Chondrocyte (in vitro differentiated cells): ENCODE results near the gene CTSL. TPM values are rescaled to one million over a fixed set of nuclear protein-coding genes. Genes with fewer than 3 reads are reported as not detected.
"Not testable (repeated sequence)": the region's sequence is repeated elsewhere in the genome, so short reads cannot be mapped to it uniquely, and the experiment has no call there.

ENCODE experiments used
- DNase-seq: peaks from one replicate; pipeline ENCODE4 v3.0.0; 2021; ENCODE audit warnings: mixed read lengths, low spot score
- H3K27ac Mint-ChIP-seq: one replicate; pipeline ENCODE4 v1.8.0; 2021; ENCODE audit warnings: mild to moderate bottlenecking, moderate library complexity, mixed read lengths; ENCODE audit not compliant: unreplicated experiment
- H3K27me3 Mint-ChIP-seq: 2 replicates; pipeline ENCODE4 v1.8.0; 2021; ENCODE audit warnings: low read depth, mixed read lengths
- H3K36me3 Mint-ChIP-seq: 2 replicates; pipeline ENCODE4 v1.8.0; 2021; ENCODE audit warnings: low read depth, mixed read lengths
- H3K4me1 Mint-ChIP-seq: 2 replicates; pipeline ENCODE4 v1.8.0; 2021; ENCODE audit warnings: low read depth, mild to moderate bottlenecking, mixed read lengths
- H3K4me3 Mint-ChIP-seq: one replicate; pipeline ENCODE4 v1.8.0; 2021; ENCODE audit warnings: mild to moderate bottlenecking, moderate library complexity, mixed read lengths; ENCODE audit not compliant: unreplicated experiment
- H3K9me3 Mint-ChIP-seq: 2 replicates; pipeline ENCODE4 v1.8.0; 2021; ENCODE audit warnings: low read depth, mixed read lengths
- total RNA-seq: library from RNA; stranded (reverse); gene quantifications from 3 replicates; pipeline ENCODE4 v1.2.1, GENCODE V29; 2021
- TF ChIP-seq, protein P1 (sequence below): fragments of 200-600 bp; sonication (generic); IDR thresholded peaks from 2 replicates; pipeline ENCODE4 v1.5.0; 2021; ENCODE audit warnings: antibody characterized with exemption, mild to moderate bottlenecking, moderate library complexity

Gene CTSL
- total RNA-seq, 1 donor from 2014 or later, result 77.7 TPM

DNA sequence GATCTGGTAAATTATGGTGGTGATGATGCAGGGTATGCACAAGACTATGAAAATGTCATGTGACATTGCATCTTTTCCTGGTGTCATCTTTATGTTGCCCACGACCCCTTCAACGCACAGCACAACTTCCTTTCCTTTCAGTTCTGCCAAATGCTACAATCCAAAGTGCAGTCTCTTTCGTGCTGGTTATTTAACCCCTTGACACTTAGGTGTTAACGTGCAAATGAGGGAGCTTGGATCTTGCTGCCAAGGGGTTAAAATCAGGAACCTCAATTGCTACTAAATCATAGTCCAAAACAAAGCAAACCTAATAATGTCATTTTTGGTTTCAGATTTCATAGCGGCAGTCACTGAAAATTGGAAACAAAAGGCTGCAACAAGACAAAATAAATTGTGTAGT is 16.0 kb downstream of the CTSL start:
- H3K27ac Mint-ChIP-seq, result no peak overlapping the region
- no peak overlapping the region for H3K4me3 Mint-ChIP-seq
- TF ChIP-seq, protein P1, sequence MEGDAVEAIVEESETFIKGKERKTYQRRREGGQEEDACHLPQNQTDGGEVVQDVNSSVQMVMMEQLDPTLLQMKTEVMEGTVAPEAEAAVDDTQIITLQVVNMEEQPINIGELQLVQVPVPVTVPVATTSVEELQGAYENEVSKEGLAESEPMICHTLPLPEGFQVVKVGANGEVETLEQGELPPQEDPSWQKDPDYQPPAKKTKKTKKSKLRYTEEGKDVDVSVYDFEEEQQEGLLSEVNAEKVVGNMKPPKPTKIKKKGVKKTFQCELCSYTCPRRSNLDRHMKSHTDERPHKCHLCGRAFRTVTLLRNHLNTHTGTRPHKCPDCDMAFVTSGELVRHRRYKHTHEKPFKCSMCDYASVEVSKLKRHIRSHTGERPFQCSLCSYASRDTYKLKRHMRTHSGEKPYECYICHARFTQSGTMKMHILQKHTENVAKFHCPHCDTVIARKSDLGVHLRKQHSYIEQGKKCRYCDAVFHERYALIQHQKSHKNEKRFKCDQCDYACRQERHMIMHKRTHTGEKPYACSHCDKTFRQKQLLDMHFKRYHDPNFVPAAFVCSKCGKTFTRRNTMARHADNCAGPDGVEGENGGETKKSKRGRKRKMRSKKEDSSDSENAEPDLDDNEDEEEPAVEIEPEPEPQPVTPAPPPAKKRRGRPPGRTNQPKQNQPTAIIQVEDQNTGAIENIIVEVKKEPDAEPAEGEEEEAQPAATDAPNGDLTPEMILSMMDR, result no peak
- H3K27me3 Mint-ChIP-seq, result peaks cover 16% of the 10 kb centered on the region
- no peaks in the 10 kb centered on the region for H3K4me1 Mint-ChIP-seq
- DNase-seq, result no peak
- H3K36me3 Mint-ChIP-seq, result no peaks in the 10 kb centered on the region
- H3K9me3 Mint-ChIP-seq, result peaks cover 9% of the 10 kb centered on the region

DNA sequence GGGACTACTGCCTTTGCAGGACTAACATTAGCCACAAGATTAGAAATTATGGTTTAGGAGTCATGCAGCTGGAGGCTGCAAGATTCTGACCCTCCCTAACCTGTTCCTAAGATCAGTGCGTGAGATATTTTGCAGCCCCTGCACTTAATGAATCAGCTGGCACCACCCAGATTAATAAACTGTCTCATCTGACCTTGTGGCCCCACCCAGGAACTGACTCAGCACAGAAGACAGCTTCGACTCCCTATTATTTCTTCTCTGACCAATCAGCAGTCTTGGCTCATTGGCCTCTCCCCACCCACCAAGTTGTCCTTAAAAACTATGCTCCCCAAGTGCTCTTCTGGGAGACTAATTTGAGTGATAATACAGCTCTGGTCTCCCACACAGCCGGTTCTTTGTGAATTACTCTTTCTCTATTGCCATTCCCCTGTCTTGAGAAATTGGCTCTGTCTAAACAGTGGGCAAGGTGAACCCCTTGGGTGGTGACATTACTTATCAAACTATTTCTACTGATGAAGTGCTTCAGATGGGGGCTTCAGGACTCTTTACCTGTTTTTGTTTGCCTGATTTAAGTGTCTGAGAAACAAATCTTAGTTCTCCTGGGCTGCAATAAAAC is 17.0 kb downstream of the CTSL start:
- Mint-ChIP-seq H3K36me3 (no peaks in the 10 kb centered on the region), H3K4me3 (no peak overlapping the region), H3K9me3 (peaks cover 9% of the 10 kb centered on the region), H3K27ac (no peak overlapping the region), H3K27me3 (peaks cover 16% of the 10 kb centered on the region), H3K4me1 (no peaks in the 10 kb centered on the region)
- TF ChIP-seq, protein P1, result no peak
- no peak for DNase-seq

GRCh38 chr9:87744247-87744646 is 18.3 kb downstream of the CTSL start:
- not testable (repeated sequence) for DNase-seq, H3K4me3 Mint-ChIP-seq, H3K27ac Mint-ChIP-seq, H3K36me3 Mint-ChIP-seq, H3K4me1 Mint-ChIP-seq, H3K9me3 Mint-ChIP-seq
- H3K27me3 Mint-ChIP-seq, result peaks cover 19% of the 10 kb centered on the region

DNA sequence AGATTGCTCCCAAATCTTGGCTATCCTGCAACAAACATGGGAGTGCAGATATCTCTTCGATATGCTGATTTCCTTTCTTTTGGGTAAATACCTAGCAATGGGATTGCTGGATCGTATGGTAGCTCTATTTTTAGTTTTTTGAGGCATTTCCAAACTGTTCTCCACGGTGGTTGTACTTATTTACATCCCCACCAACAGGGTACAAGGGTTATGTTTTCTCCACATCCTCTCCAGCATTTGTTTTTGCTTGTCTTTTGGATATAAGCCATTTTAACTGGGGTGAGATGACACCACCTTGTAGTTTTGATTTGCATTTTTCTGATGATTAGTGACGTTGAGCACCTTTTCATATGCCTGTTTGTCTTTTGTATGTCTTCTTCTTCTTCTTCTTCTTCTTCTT is 20.3 kb downstream of the CTSL start:
- H3K27me3 Mint-ChIP-seq, result peaks cover 8% of the 10 kb centered on the region
- no peak overlapping the region for H3K27ac Mint-ChIP-seq
- H3K4me3 Mint-ChIP-seq, result no peak overlapping the region
- H3K4me1 Mint-ChIP-seq, result no peaks in the 10 kb centered on the region
- no peaks in the 10 kb centered on the region for H3K36me3 Mint-ChIP-seq
- DNase-seq, result no peak
- H3K9me3 Mint-ChIP-seq, result peaks cover 9% of the 10 kb centered on the region
- TF ChIP-seq, protein P1, result no peak

GRCh38 chr9:87748881-87749280 is 23.0 kb downstream of the CTSL start:
- DNase-seq, result no peak
- Mint-ChIP-seq H3K36me3 (no peaks in the 10 kb centered on the region), H3K4me3 (no peak overlapping the region), H3K4me1 (no peaks in the 10 kb centered on the region), H3K27ac (no peak overlapping the region), H3K27me3 (peaks cover 9% of the 10 kb centered on the region), H3K9me3 (peaks cover 6% of the 10 kb centered on the region)
- TF ChIP-seq, protein P1, result no peak

GRCh38 chr9:87749335-87750035 is 23.6 kb downstream of the CTSL start:
- TF ChIP-seq, protein P1, result no peak
- H3K4me3 Mint-ChIP-seq, result no peak overlapping the region
- no peak overlapping the region for H3K27ac Mint-ChIP-seq

More at GRCh38 chr9:87749335-87750035, 23.6 kb downstream of the CTSL start:
- H3K9me3 Mint-ChIP-seq, result peaks cover 6% of the 10 kb centered on the region
- H3K27me3 Mint-ChIP-seq, result peaks cover 9% of the 10 kb centered on the region
- H3K4me1 Mint-ChIP-seq, result no peaks in the 10 kb centered on the region
- DNase-seq, result no peak
- H3K36me3 Mint-ChIP-seq, result no peaks in the 10 kb centered on the region
